ENCODE data around the gene SEC14L2. TPM values are rescaled to one million over a fixed set of nuclear protein-coding genes. Genes with fewer than 3 reads are reported as not detected.

The SEC14L2 gene
- total and polyA plus RNA-seq, 10 of the 15 experiments (the other 5 are each of a cell fraction or from before 2014, with no cell fraction given) = 0.08 to 4.0 (median 0.48) TPM

GRCh38 chr22:30438559-30438958 is 41.7 kb downstream of the SEC14L2 start (continued):
- TF ChIP-seq MLLT1 (IDR thresholded peaks at IDR 0.05) (no peak), ZNF592 (IDR thresholded peaks at IDR 0.05) (no peak), E2F4 (IDR thresholded peaks at IDR 0.05; ENCODE audit: low read depth, low read length) (no peak), BRCA1 (IDR thresholded peaks at IDR 0.05; ENCODE audit: low read depth, low read length) (no peak), BCL3 (IDR thresholded peaks at IDR 0.05; ENCODE audit: borderline replicate concordance, insufficient read depth, low read depth, low read length, poor library complexity, severe bottlenecking) (no peak), PAX8 (IDR thresholded peaks at IDR 0.05) (no peak)

Data from GM12878 (cell line).